GM19328 (cell line): ENCODE results near the gene SCART1.
"Not testable (repeated sequence)": the region's sequence is repeated elsewhere in the genome, so short reads cannot be mapped to it uniquely, and the experiment has no call there.

Experiments used
- ATAC-seq: cut with Tn5 transposase; IDR thresholded peaks from one replicate; pipeline ENCODE4 v1.9.1; 2021; ENCODE audit warnings: mild to moderate bottlenecking, moderate library complexity; ENCODE audit not compliant: unreplicated experiment

Gene SCART1

GRCh38 chr10:133515471-133515870 lies 61.7 kb downstream of the SCART1 start:
- ATAC-seq, result no peak

GRCh38 chr10:133516057-133516456 lies 62.3 kb downstream of the SCART1 start:
- no peak for ATAC-seq

- not testable (repeated sequence) for ATAC-seq
These were observed 64.8 kb downstream of the SCART1 start for GRCh38 chr10:133518517-133518916.
